Mesenchymal stem cell (in vitro differentiated cells and primary cell): ENCODE results near the gene KLK1.
A peak's percentile ranks its signal among the peaks of the same experiment; 100 is the strongest.

Experiments used
- DNase-seq: peaks from one replicate; pipeline ENCODE4 v3.0.0-alpha.2; 2013
- H2AFZ ChIP-seq: one replicate; pipeline ENCODE4 v1.6.1; 2013; ENCODE audit warnings: low read depth, mild to moderate bottlenecking, control low read depth, inconsistent platforms, low read length, moderate library complexity
- H2AK5ac ChIP-seq: 2 replicates; pipeline ENCODE4 v1.6.1; 2013; ENCODE audit warnings: low read length, moderate library complexity, mild to moderate bottlenecking, inconsistent platforms; ENCODE audit not compliant: severe bottlenecking
- H2BK120ac ChIP-seq: one replicate; pipeline ENCODE4 v1.6.1; 2013; ENCODE audit warnings: low read depth, mild to moderate bottlenecking, inconsistent platforms, low read length, moderate library complexity
- H2BK12ac ChIP-seq, 2 experiments: one replicate each; pipeline ENCODE4 v1.6.1; 2013; ENCODE audit warnings: inconsistent platforms in 2 of 2, low read length in 2 of 2, mild to moderate bottlenecking in 2 of 2, moderate library complexity in 2 of 2, control low read depth in 1 of 2
- H2BK15ac ChIP-seq: one replicate; pipeline ENCODE4 v1.6.1; 2013; ENCODE audit warnings: mild to moderate bottlenecking, low read depth, inconsistent platforms; ENCODE audit not compliant: poor library complexity, severe bottlenecking
- H2BK5ac ChIP-seq: 2 replicates; pipeline ENCODE4 v1.6.1; 2013; ENCODE audit warnings: low read depth, mild to moderate bottlenecking, low read length, control low read depth, inconsistent platforms; ENCODE audit not compliant: poor library complexity, severe bottlenecking
- H3K14ac ChIP-seq, 2 experiments: one replicate each; pipeline ENCODE4 v1.6.1; 2013; ENCODE audit warnings: inconsistent platforms in 2 of 2, low read length in 2 of 2, control low read depth in 1 of 2, mild to moderate bottlenecking in 1 of 2, moderate library complexity in 1 of 2
- H3K18ac ChIP-seq, 2 experiments: one replicate each; pipeline ENCODE4 v1.6.1; 2013; ENCODE audit warnings: inconsistent platforms in 2 of 2, low read length in 2 of 2, control low read depth in 1 of 2, low read depth in 1 of 2, mild to moderate bottlenecking in 1 of 2
- H3K23ac ChIP-seq, 2 experiments: one replicate each; pipeline ENCODE4 v1.6.1; 2013; ENCODE audit warnings: inconsistent platforms in 2 of 2, low read length in 2 of 2, mild to moderate bottlenecking in 2 of 2, moderate library complexity in 2 of 2, control low read depth in 1 of 2
- H3K27ac ChIP-seq: 2 replicates; pipeline ENCODE4 v1.5.1; 2013; ENCODE audit warnings: mild to moderate bottlenecking, moderate library complexity, low read length, control low read depth, inconsistent platforms; ENCODE audit not compliant: poor library complexity, severe bottlenecking
- H3K27me3 ChIP-seq, 2 experiments: 2 replicates each; pipeline versions ENCODE4 v1.6.1 to v1.7.0; 2013; ENCODE audit warnings: low read length in 2 of 2, mild to moderate bottlenecking in 2 of 2, moderate library complexity in 2 of 2, control low read depth in 1 of 2, inconsistent platforms in 1 of 2; ENCODE audit not compliant: control insufficient read depth in 1 of 2, insufficient read depth in 1 of 2
- H3K36me3 ChIP-seq, 2 experiments: 2 replicates each; pipeline versions ENCODE4 v1.6.1 to v1.7.0; 2013; ENCODE audit warnings: low read length in 2 of 2, control low read depth in 1 of 2, inconsistent platforms in 1 of 2, low read depth in 1 of 2, mild to moderate bottlenecking in 1 of 2; ENCODE audit not compliant: insufficient read depth in 2 of 2, control insufficient read depth in 1 of 2
- H3K4ac ChIP-seq, 2 experiments: one replicate each; pipeline ENCODE4 v1.6.1; 2013; ENCODE audit warnings: inconsistent platforms in 2 of 2, low read length in 2 of 2, mild to moderate bottlenecking in 2 of 2, moderate library complexity in 2 of 2, control low read depth in 1 of 2, low read depth in 1 of 2
- H3K4me1 ChIP-seq: 2 replicates; pipeline ENCODE4 v1.6.1; 2013; ENCODE audit warnings: low read depth, low read length, control low read depth; ENCODE audit not compliant: control insufficient read depth, insufficient read depth
- H3K4me2 ChIP-seq: 2 replicates; pipeline ENCODE4 v1.6.1; 2013; ENCODE audit warnings: low read length, mild to moderate bottlenecking, inconsistent platforms; ENCODE audit not compliant: poor library complexity, severe bottlenecking
- H3K4me3 ChIP-seq, 2 experiments: 2 replicates each; pipeline versions ENCODE4 v1.5.1 to v1.7.0; 2013; ENCODE audit warnings: low read length in 2 of 2, mild to moderate bottlenecking in 2 of 2, control low read depth in 1 of 2, low read depth in 1 of 2; ENCODE audit not compliant: insufficient read depth in 1 of 2
- H3K79me1 ChIP-seq: replicated peaks from 2 replicates; pipeline ENCODE4 v1.6.1; 2013; ENCODE audit warnings: mild to moderate bottlenecking, control low read depth, low read length, inconsistent platforms; ENCODE audit not compliant: poor library complexity, severe bottlenecking
- H3K9ac ChIP-seq: 2 replicates; pipeline ENCODE4 v1.7.0; 2013; ENCODE audit warnings: mild to moderate bottlenecking, low read length, moderate library complexity
- H3K9me3 ChIP-seq: 2 replicates; pipeline ENCODE4 v1.7.0; 2013; ENCODE audit warnings: mild to moderate bottlenecking, low read length; ENCODE audit not compliant: control insufficient read depth
- H4K8ac ChIP-seq: one replicate; pipeline ENCODE4 v1.6.1; 2013; ENCODE audit warnings: inconsistent platforms, mild to moderate bottlenecking, low read length, moderate library complexity
- H4K91ac ChIP-seq: one replicate; pipeline ENCODE4 v1.6.1; 2013; ENCODE audit warnings: mild to moderate bottlenecking, low read length, inconsistent platforms
- WGBS: methylation state at CpG from one replicate; pipeline ENCODE4 v1.1.7; 2013; ENCODE audit warnings: mixed read lengths; 5-methylcytosine and 5-hydroxymethylcytosine counted together

The KLK1 gene

DNA sequence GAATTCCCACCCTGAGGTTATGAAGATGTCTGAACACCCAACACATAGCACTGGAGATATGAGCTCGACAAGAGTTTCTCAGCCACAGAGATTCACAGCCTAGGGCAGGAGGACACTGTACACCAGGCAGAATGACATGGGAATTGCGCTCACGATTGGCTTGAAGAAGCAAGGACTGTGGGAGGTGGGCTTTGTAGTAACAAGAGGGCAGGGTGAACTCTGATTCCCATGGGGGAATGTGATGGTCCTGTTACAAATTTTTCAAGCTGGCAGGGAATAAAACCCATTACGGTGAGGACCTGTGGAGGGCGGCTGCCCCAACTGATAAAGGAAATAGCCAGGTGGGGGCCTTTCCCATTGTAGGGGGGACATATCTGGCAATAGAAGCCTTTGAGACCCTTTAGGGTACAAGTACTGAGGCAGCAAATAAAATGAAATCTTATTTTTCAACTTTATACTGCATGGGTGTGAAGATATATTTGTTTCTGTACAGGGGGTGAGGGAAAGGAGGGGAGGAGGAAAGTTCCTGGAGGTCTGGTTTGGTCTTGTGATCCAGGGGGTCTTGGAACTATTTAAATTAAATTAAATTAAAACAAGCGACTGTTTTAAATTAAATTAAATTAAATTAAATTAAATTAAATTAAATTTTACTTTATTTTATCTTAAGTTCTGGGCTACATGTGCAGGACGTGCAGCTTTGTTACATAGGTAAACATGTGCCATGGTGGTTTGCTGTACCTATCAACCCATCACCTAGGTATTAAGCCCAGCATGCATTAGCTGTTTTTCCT, 38.1 kb upstream of the KLK1 start:
- Histone ChIP-seq H3K14ac (no peak overlapping the region), H4K8ac (no peak overlapping the region), H3K27ac (no peak overlapping the region), H3K79me1 (no peaks in the 10 kb centered on the region), H2BK5ac (no peak overlapping the region), H2AFZ (no peak overlapping the region), H3K4me3 (no peak overlapping the region), H3K9me3 (peaks cover 3% of the 10 kb centered on the region), H3K4me2 (no peak overlapping the region), H2BK15ac (no peak overlapping the region), H2BK120ac (no peak overlapping the region), H3K23ac (no peak overlapping the region), H3K27me3 (peaks cover 0 to 47% of the 10 kb centered on the region in 2 experiments), H3K18ac (no peak overlapping the region), H3K4me1 (no peaks in the 10 kb centered on the region), H2AK5ac (no peak overlapping the region), H4K91ac (no peak overlapping the region), H3K9ac (no peak overlapping the region), H2BK12ac (no peak overlapping the region), H3K4ac (no peak overlapping the region), H3K36me3 (no peaks in the 10 kb centered on the region)
- WGBS = 76% methylated on average over 6 of the region's 7 CpGs
- no peak for DNase-seq

DNA sequence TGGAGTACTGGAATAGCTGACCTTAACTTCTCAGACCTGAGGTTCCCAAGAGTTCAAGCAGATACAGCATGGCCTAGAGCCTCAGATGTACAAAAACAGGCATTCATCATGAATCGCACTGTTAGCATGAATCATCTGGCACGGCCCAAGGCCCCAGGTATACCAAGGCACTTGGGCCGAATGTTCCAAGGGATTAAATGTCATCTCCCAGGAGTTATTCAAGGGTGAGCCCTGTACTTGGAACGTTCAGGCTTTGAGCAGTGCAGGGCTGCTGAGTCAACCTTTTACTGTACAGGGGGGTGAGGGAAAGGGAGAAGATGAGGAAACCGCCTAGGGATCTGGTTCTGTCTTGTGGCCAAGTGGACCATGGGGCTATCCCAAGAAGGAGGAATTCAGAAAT, 37.4 kb upstream of the KLK1 start:
- H2AK5ac ChIP-seq = no peak overlapping the region
- no peak overlapping the region for H3K4ac ChIP-seq
- H3K14ac ChIP-seq = no peak overlapping the region
- DNase-seq = no peak
- no peak overlapping the region for H4K91ac ChIP-seq
- H2AFZ ChIP-seq = no peak overlapping the region
- H2BK15ac ChIP-seq = no peak overlapping the region
- H3K9ac ChIP-seq = no peak overlapping the region
- H2BK12ac ChIP-seq = no peak overlapping the region
- no peak overlapping the region for H2BK5ac ChIP-seq
- H3K79me1 ChIP-seq = no peaks in the 10 kb centered on the region
- no peaks in the 10 kb centered on the region for H3K4me1 ChIP-seq
- H3K18ac ChIP-seq = no peak overlapping the region
- no peak overlapping the region for H3K23ac ChIP-seq
- H3K27ac ChIP-seq = no peak overlapping the region
- H2BK120ac ChIP-seq = no peak overlapping the region
- H4K8ac ChIP-seq = no peak overlapping the region
- H3K27me3 ChIP-seq = peaks cover 0 to 49% of the 10 kb centered on the region in 2 experiments
- 52% methylated on average over 5 of the region's 5 CpGs for WGBS
- no peak overlapping the region for H3K4me2 ChIP-seq
- H3K36me3 ChIP-seq = no peaks in the 10 kb centered on the region
- H3K9me3 ChIP-seq = peaks cover 3% of the 10 kb centered on the region
- no peak overlapping the region for H3K4me3 ChIP-seq

DNA sequence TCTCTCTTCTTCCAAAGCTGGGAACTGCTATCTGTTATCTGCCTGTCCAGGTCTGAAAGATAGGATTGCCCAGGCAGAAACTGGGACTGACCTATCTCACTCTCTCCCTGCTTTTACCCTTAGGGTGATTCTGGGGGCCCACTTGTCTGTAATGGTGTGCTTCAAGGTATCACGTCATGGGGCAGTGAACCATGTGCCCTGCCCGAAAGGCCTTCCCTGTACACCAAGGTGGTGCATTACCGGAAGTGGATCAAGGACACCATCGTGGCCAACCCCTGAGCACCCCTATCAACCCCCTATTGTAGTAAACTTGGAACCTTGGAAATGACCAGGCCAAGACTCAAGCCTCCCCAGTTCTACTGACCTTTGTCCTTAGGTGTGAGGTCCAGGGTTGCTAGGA, 36.3 kb upstream of the KLK1 start:
- Histone ChIP-seq H3K9ac (no peak overlapping the region), H2AFZ (no peak overlapping the region), H3K27me3 (peaks cover 0 to 58% of the 10 kb centered on the region in 2 experiments), H4K8ac (no peak overlapping the region), H3K4me2 (no peak overlapping the region), H2AK5ac (no peak overlapping the region), H3K4me1 (no peaks in the 10 kb centered on the region), H3K27ac (no peak overlapping the region), H3K14ac (no peak overlapping the region), H2BK120ac (no peak overlapping the region), H3K23ac (no peak overlapping the region), H2BK15ac (no peak overlapping the region), H3K9me3 (peaks cover 3% of the 10 kb centered on the region), H4K91ac (no peak overlapping the region), H2BK5ac (no peak overlapping the region), H3K18ac (no peak overlapping the region), H2BK12ac (no peak overlapping the region), H3K79me1 (no peaks in the 10 kb centered on the region), H3K4ac (no peak overlapping the region), H3K36me3 (no peaks in the 10 kb centered on the region), H3K4me3 (no peak overlapping the region)
- DNase-seq = no peak
- WGBS = 36% methylated on average over 4 of the region's 4 CpGs

DNA sequence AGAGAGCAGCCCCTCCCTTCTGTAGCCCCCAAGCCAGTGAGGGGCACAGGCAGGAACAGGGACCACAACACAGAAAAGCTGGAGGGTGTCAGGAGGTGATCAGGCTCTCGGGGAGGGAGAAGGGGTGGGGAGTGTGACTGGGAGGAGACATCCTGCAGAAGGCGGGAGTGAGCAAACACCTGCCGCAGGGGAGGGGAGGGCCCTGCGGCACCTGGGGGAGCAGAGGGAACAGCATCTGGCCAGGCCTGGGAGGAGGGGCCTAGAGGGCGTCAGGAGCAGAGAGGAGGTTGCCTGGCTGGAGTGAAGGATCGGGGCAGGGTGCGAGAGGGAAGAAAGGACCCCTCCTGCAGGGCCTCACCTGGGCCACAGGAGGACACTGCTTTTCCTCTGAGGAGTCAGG, 35.3 kb upstream of the KLK1 start:
- Histone ChIP-seq H3K27me3 (peaks cover 0 to 63% of the 10 kb centered on the region in 2 experiments), H3K79me1 (no peaks in the 10 kb centered on the region), H2AFZ (peak overlapping the region; percentile 7), H3K9ac (no peak overlapping the region), H3K4me2 (no peak overlapping the region), H2AK5ac (no peak overlapping the region), H3K18ac (no peak overlapping the region), H3K14ac (no peak overlapping the region), H3K4me3 (no peak overlapping the region), H3K36me3 (no peaks in the 10 kb centered on the region), H2BK5ac (no peak overlapping the region), H2BK120ac (no peak overlapping the region), H3K4me1 (no peaks in the 10 kb centered on the region), H3K4ac (no peak overlapping the region), H4K8ac (no peak overlapping the region), H3K27ac (no peak overlapping the region), H4K91ac (no peak overlapping the region), H3K23ac (no peak overlapping the region), H3K9me3 (peaks cover 3% of the 10 kb centered on the region), H2BK15ac (no peak overlapping the region), H2BK12ac (no peak overlapping the region)
- no peak for DNase-seq
- WGBS = 44% methylated on average over 7 of the region's 7 CpGs
